SIG-M5 treated with dmso at 0.1 percent for 504 hours (cell line): ENCODE results near the gene DNAH10.
"Not testable (repeated sequence)": the region's sequence is repeated elsewhere in the genome, so short reads cannot be mapped to it uniquely, and the experiment has no call there.

Experiments used
- DNase-seq: peaks from one replicate; lab custom pipeline; 2025; ENCODE audit not compliant: unreplicated experiment; lab: John Stamatoyannopoulos, UW

Gene DNAH10

DNA sequence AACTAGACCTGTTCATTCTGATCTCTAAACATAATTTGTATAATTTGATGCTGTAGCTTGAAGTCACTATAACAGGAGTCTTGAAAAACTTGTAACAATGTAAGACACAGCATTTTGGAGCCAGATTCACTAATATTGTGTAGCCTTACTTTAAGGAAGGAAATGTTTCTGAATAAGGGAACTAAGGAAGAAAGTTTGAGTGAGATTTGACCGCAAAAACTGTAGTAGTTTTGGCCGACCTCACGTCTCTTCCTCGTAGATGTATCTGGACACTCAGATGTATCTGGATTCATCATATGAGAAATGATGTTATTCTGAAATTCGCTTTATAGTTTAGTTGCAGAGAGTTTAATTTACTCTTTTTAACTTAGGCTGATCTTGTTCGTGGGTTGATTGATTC is 13.9 kb upstream of the DNAH10 start:
- DNase-seq, result no peak

DNA sequence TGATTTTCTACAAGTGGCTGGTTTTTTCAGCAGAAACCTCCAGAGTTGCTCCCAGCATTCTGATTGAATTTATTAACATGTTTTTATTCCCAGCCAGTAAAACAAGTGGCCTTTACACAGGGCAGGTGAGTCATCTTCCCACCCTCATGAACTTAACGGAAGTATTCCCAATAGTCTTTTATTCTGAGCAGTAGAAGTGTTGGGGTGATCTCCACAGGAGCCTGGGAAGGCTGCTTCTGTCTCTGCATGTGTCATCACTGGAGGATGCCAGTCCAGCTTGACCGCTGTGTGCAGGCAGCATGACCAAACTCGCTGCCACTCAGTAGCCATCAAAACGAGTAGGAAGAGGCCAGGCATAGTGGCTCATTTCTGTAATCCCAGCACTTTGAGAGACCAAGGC is 13.4 kb upstream of the DNAH10 start:
- DNase-seq, result no peak

DNA sequence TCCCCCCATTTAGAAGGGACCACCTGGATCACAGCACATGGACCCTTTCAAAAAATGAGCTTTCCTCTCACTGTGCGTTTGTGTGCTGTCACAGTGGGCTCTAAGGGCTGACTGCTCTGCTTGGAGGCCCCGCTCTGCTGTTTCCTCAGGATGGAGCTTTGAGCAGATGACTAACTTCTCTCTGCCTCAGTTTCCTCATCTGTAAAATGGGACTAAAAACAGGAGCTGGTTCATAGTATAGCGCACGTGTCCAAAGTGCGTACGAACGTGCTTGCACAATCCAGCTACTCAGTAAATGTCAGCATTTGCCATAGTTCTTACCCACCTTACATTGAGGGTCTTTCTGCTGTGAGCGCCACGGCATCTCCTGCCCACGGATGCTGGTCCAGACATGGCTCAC is 12.7 kb upstream of the DNAH10 start:
- DNase-seq, result no peak

DNA sequence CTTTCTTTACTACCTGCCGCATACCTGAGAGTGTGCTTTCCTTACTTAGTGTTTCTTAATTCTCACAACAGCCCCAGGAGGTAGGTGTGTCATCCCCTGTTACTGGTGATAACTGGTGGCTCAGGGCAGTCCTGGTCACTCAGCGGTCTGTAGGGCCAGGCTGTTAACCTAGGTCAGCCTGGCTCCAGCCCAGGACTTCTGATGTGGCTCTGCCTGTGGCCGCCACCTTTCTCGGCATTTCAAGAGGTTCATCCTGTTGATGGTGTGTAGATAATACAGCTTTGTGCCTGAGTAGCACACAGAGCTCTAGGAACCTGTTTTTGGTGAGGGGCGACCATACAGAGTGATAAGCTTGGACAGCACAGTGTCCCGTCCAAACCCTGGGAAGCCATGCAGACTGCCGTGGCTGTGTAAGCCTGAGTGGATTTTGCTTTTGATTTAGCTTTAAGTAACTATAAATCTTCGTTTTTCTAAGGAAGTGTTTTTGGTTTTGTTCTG is 11.9 kb upstream of the DNAH10 start:
- no peak for DNase-seq

DNA sequence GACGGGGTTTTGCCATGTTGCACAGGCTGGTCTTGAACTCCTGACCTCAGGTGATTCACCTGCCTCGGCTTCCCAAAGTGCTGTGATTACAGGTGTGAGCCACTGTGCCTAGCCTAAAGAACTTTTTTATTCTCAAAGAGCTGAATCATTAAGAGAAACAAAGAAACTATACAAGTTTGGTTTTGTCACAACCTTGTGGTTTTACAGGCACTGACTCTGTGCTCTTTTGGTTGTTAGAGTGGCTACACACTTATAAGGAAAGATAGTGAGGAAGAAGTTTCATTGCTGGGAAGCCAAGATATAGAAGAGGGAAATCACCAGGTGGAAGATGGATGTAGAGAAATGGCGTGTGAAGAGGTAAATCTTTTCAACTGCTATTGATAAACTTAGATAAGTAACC is 10.1 kb upstream of the DNAH10 start:
- no peak for DNase-seq

DNA sequence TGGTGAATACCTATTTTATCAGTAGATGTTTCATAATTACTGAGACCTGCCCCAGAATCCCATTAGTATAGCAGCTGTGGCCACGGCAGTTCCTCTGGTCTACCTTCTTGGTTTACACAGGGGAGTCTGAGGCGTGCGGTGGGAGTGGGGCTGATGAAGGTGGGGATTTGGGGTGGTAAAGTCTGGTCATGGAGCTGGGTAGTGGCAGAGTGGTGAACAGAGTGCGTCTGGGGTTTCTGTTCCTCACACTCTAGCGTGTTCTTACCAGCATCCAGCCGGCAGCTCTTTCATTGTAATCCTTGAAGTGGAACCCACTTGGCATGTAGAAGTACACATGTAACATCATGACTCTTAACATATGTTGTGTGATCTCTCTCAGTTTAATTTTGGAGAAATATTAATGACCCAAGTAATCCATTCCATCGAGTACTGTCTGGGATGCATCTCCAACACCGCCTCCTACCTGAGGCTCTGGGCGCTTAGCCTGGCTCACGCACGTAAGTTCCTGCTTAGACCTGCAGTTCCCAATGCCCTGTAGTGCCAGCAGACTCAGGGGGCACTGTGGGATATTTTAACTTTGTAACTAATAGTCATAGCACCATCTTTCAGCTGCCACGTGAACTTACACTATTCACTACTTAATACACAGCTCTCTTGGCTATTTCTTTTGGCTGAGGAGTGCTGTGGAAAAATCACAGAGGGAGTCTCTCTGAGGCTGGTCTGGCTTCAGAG is 7.9 kb upstream of the DNAH10 start:
- DNase-seq, result no peak

DNA sequence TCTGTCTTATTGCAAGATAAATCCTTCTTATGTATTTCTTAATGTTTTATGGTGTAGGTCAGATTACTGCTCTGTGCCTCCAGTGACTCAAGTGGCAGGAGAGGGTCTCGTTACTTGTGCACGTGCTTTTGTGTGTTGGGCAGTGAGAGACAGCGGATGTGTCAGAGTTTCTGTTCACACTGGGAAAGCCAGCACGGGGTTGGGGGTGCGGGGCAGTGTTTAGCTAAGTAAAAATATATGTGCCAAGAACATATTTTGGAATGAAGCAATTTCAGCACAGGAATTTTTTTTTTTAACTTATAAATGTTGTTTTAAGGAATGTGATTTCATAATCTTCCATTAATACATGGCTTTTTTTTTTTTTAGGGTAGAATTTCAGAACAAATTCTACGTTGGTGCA is 4.5 kb upstream of the DNAH10 start:
- DNase-seq, result no peak

DNA sequence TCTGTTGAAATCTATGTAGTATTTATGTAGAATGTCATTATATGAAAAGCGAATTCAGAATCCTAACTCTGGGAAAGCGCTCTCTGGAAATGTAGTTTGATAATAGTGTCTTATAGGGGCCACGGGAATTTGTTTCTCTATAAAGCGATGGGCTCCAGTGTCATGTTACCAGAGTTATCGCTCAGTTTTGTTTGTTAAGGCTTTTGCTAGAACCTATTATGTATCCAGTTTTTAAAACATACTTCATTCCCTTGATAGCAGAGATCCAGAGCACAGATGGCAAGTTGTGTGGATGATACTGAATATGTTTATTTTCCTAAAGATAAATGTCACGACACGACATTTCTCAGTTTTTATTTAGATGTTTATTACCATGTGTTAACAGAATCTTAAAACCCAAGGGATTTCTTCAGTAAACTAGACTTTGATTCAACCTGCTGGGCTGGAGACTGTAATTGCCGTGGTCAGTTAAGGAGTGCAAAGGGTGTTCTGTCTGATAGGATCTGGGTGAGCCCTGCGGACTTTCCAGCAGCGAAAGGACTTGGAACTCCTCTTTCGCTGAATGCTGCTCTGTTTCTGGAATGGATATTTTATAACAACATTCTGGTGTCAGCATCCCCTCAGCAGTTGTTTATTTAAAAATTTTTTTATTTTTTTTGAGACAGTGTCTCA is 1.7 kb upstream of the DNAH10 start:
- DNase-seq, result no peak

DNA sequence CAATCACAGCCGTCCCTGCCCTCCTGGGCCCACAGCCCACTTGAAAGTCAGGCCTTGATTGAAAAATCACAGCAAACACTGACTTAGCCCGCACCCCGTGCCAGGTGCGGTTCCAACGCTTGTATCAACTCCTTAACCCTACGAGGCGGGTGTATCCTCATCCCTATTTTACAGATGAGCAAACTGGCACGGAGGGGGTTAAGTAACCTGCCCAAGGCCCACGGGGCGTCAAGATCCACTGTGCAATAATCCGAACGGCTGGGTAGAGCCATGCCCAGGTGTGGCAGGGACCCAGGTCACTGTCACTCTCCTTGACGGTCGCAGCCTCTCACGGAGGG is 583 bp downstream of the DNAH10 start:
- no peak for DNase-seq

DNA sequence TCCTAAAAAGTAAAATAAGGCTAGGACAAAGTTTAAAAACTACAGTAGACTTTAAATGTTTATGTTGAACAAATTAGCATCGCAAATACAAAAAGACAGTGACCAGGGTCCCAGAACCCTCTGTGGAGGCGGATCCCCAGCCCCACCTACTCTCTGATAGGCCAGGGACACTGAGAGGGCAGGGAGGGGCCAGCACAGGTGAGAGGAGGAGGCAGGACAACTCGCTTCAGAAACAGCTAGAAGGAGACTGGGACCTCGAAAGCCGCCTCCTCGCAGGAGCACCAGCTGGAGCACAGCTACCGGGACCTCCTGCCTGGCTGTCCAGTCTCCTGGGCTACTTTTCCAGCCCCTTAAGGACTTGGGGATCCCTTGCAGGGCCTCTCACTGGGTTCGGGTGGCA is 992 bp downstream of the DNAH10 start:
- DNase-seq, result no peak

DNA sequence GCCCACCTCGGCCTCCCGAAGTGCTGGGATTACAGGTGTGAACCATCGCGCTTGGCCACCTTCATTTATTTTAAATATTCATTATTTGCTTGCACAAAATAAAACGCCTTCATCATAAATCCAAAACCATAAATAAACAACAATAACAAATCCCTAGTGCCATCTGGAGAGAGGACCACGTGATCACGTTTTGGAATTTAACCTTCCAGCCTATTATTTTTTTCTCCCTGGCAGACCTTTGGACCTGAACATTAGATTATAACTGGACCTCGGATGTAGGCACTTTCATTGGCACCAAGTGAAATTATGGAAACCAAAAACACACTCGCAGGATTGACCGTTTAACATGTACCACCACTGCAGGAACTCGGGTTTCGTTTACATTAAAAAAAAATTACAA is 2.0 kb downstream of the DNAH10 start:
- DNase-seq, result no peak

DNA sequence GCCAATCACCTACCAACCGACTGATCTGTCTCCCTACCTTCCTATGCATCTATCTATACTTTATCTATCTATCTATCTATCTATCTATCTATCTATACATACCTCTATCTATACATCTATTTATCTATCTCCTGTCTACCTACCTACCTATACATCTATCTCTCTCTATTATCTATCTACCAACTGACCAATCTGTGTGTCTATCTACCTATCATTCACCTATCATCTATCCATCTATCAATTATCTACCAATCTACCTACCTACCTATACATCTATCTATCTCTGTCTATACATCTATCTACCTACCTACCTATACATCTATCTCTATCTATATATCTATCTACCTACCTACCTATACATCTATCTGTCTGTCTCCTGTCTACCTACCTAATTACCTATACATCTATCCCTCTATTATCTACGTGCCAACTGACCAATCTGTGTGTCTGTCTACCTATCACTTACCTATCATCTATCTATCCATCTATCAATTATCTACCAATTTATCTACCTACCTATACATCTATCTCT is 3.5 kb downstream of the DNAH10 start:
- no peak for DNase-seq

DNA sequence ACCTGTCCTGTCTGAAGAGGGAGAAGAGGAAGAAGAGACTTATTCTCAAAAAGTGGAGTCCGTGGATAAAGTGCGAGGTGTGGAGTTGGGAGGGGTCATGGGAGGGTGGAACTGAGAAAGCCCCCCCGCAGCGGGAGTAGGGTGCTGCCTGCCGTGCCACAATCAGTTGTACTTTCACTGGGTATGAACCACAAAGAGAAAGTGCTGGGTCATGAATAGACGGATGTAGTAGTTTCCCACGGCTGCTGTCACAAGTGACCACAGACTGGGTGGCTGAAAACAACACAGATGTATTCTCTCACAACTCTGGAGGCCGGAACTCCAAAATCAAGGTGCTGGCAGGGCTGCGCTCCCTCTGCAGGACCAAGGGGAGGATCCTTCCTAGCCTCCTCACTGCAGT is 5.5 kb downstream of the DNAH10 start:
- DNase-seq, result peak; percentile 39

DNA sequence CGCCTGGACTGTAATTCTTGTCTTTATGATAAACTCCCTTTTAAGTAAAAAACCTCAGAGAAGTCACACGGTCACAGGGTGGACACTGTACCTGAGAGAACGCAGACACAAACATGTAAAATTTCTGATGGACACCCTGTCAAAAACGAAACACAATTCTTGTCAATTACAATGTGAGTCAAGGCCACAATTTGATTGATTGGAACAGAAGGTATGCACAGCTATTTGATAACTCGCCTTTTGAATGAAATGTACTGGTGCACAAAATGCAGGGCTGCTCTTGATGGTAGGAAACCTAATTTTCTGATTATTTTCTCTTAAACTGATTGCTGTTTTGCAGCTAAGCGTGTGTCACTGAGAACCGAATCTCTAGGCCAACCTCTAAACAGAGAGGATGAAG is 9.2 kb downstream of the DNAH10 start:
- no peak for DNase-seq

DNA sequence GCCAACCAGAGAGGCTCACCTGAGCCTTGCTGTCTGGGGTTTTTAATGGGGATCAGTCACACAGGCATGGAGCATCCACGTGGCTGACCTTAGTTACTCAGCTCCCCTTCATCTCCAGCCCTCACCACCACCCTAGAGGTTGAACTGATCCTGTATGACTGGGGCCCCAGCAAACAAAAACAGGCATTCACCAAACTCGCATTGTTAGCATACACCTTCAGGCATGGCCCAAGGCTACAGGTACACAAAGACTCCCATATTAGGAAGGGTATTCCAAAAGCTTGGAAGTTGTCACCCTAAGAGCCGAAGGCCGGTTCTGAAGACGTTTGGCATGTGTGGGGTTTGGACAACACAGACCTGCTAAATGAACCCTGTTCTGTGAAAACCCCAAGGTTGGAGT is 10.0 kb downstream of the DNAH10 start:
- DNase-seq, result no peak

DNA sequence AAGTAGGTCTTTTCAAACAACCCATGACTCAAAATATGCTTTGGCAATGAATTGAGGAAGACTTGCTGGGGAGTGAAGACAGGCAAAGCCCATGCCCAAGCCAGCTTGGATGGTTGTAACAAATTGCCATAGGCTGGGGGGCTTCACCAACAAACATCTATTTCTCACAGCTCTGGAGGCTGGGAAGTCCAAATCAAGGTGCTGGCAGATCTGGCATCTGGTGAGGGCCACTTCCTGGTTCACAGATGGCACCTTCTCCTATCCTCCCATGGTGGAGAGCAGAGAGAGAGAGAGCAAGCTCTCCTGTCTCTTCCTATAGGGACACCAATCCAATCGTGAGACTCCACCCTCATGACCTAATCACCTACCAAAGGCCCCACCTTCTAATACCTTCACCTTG is 11.3 kb downstream of the DNAH10 start:
- DNase-seq, result no peak

DNA sequence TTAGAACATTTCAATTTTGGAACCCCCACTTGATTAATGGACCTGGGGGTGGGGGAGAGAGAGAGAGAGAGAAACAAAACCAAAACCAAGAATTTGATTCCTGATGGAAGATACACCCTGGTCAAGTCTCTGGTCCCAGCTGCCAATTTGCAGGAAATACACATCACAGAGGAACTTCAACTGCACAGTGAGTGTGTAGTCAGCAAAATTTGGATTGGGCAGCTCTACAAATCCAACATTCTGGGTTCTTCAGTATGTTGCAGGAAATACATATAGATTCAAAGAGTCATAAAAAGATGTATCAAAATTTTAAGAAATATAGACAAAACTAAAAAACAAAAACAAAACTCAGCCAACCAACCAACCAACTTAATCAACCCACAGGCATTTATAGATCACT is 17.4 kb downstream of the DNAH10 start:
- DNase-seq, result no peak

DNA sequence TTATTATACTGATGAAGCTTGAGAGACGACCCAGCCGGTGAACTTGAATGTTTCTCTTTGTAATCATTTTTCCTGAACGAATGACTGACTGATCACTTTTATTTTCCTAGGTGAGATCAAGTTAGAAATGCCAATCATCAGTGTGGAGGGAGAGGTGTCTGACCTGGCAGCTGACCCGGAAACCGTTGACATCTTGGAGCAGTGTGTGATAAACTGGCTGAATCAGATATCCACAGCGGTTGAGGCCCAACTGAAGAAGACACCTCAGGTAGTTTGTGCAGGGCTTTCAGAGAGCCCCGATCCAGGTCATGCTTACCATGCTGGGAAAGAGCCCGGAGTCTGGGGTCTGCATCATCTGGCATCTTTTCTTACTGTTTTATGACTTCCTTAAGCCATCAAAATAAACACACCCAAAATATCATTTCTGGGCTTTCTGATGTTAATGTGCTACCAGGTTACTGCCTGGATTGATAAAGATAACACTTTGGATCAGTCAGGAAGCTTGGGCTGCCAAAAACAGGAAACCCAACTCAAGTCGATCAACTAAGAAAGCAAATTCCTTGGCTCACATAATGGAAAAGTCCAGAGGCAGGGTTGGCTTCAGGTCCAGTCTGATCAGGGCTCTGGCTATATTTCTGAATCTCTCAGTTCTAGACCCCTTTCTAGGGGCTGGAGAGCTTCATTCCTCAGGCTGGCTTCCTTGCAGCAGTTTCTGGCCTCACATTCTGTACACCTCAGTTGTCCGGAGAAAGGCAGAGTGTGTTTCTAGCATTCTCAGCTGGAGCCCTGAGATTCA is 21.1 kb downstream of the DNAH10 start:
- no peak for DNase-seq

DNA sequence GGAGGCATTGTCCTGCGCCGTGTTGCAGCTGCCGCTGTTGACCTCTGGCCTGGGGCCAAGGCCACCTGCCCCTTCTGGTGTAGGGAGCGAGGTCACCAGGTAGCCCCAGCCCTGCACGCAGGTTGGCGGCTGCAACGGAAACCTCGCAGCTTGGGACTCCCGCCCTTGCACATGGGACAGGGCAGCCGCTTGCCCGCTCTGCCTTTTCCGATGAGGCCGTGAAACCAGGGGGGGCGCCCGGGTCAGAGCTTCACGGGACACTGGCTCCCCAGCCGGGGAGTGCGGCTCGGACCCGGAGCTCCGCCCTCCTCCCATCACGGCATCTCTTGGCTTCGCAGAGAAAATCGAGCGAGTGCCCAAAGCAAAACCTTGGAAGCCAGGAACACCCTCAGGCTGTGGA is 25.4 kb downstream of the DNAH10 start:
- no peak for DNase-seq

DNA sequence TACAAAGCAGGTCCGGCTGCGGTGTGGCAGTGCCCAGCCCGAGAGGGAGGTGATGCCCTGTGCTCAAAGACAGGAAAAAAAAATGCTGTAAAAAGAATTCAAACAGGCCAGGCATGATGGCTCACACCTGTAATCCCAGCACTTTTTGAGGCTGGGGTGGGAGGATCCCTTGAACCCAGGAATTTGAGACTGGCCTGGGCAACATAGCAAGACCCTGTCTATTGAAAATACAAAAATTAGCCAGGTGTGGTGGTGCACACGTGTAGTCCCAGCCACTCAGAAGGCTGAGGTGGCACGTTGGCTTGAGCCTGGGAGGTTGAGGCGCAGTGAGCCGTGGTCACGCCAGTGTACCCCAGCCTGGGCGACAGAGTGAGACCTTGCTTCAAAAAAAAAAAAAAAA is 26.4 kb downstream of the DNAH10 start:
- no peak for DNase-seq

DNA sequence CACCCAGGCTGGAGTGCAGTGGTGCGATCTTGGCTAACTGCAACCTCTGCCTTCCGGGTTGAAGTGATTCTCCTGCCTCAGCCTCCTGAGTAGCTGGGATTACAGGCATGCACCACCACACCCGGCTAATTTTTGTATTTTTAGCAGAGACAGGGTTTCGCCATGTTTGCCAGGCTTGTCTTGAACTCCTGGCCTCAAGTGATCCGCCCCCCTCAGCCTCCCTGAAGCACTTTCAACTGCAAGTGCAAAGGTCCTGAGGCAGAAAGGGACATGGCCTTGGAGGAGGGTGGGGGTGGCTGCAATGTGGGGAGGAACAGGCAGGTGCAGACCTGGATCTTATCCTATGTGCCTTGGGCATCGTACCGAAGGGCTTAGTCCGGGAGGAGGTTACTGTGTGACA is 27.3 kb downstream of the DNAH10 start:
- DNase-seq, result not testable (repeated sequence)

DNA sequence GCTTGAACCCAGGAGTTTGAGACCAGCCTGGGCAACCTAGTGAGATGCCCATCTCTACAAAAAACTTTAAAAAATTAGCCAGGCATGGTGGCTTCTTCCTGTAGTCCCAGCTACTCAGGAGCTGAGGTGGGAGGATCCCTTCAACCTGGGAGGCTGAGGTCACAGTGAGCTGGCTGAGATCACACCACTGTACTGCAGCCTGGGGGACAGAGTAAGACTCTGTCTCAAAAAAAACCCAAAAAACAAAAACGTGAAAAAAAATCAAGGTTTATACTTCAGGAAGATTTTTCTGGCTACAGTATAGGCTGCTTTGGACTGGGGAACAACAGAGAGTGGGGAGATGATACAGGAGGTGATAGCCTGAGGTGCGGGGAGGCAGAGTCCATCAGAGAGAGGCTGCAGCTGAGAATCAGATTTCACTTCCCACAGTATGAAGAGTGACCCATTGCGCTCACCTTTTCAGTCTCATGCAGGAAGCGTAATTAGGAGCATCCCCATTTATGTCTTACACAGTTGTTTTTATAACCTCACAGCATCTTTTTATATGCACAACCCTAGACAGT is 28.9 kb downstream of the DNAH10 start:
- no peak for DNase-seq
